ENCODE results near the gene TMPRSS7.

Gene TMPRSS7

DNA sequence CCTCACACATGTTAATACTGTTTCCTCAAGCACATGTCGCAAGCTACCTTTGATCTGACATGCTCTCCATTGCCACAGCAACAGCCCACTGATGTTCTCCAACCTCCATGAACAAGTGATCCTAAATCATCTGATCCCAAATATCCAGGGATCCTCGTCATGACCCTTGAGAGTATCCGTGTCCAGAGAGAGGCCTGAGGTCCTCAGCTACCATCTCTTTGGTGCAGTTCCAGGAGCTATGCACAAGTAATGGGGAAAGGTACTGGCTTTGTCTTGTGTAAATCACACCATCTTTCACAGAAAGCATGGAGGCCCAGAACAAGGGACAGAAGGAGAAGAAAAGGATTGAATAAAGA, 96.1 kb downstream of the TMPRSS7 start:
- H3K36me3 ChIP-seq (ENCODE audit: insufficient read depth, low read length), result no peaks in the 10 kb centered on the region
- H3K27ac ChIP-seq, result no peak overlapping the region
- H3K4me3 ChIP-seq, result no peak overlapping the region
- TF ChIP-seq FOXP2 (optimal IDR thresholded peaks at IDR 0.05; ENCODE audit: control extremely low read depth, extremely low read length, insufficient read depth), result no peak
- no peak for TF ChIP-seq EZH2 (IDR thresholded peaks at IDR 0.05)
- no peak for TF ChIP-seq POLR2AphosphoS5 (IDR thresholded peaks at IDR 0.05; ENCODE audit: borderline replicate concordance, low read depth, low read length)
- H3K9ac ChIP-seq (ENCODE audit: insufficient read length), result no peak overlapping the region
- no peaks in the 10 kb centered on the region for H3K9me3 ChIP-seq (ENCODE audit: low read depth, low read length)
- no peak for DNase-seq (ENCODE audit: low read depth, low spot score)
